DOHH2 (cell line): ENCODE measurements around the gene KCNMA1.

ENCODE experiments used
- H3F3A ChIP-seq: fragments of 200-600 bp; sonication (generic), shearing (Covaris generic); 2 replicates; pipeline ENCODE4 v1.6.0; 2016; ENCODE audit warnings: antibody characterized with exemption, mild to moderate bottlenecking; ENCODE audit not compliant: control insufficient read depth, insufficient read depth
- H3K27ac ChIP-seq: fragments of 200-600 bp; sonication (generic); 2 replicates; pipeline ENCODE4 v1.5.1; 2014; ENCODE audit warnings: low read depth, mild to moderate bottlenecking, low read length, moderate library complexity
- H3K27me3 ChIP-seq: fragments of 200-600 bp; sonication (generic); 2 replicates; pipeline ENCODE4 v1.6.1; 2014; ENCODE audit warnings: mild to moderate bottlenecking, low read length, mixed read lengths; ENCODE audit not compliant: control insufficient read depth
- H3K36me3 ChIP-seq: fragments of 200-600 bp; sonication (generic); 2 replicates; pipeline ENCODE4 v1.6.1; 2014; ENCODE audit warnings: mild to moderate bottlenecking, low read length, moderate library complexity, mixed read lengths; ENCODE audit not compliant: control insufficient read depth
- H3K4me1 ChIP-seq: fragments of 200-600 bp; sonication (generic); 2 replicates; pipeline ENCODE4 v1.6.1; 2014; ENCODE audit warnings: mild to moderate bottlenecking, low read length, mixed read lengths; ENCODE audit not compliant: control insufficient read depth
- H3K4me2 ChIP-seq: fragments of 200-600 bp; sonication (generic); 2 replicates; pipeline ENCODE4 v1.6.0; 2014; ENCODE audit warnings: mild to moderate bottlenecking, low read length, moderate library complexity
- H3K4me3 ChIP-seq: fragments of 200-600 bp; sonication (generic); 2 replicates; pipeline ENCODE4 v1.5.1; 2014; ENCODE audit warnings: mild to moderate bottlenecking, low read length, mixed read lengths
- H3K79me2 ChIP-seq: fragments of 200-600 bp; sonication (generic); 2 replicates; pipeline ENCODE4 v1.6.1; 2014; ENCODE audit warnings: mild to moderate bottlenecking, low read length, mixed read lengths; ENCODE audit not compliant: control insufficient read depth
- H3K9me2 ChIP-seq: fragments of 200-600 bp; sonication (generic); replicated peaks from 2 replicates; pipeline ENCODE4 v1.6.1; 2014; ENCODE audit warnings: mild to moderate bottlenecking, low read length, mixed read lengths; ENCODE audit not compliant: control insufficient read depth
- H3K9me3 ChIP-seq: fragments of 200-600 bp; sonication (generic); 2 replicates; pipeline ENCODE4 v1.6.1; 2014; ENCODE audit warnings: antibody characterized with exemption, low read length, mixed read lengths; ENCODE audit not compliant: control insufficient read depth, insufficient read depth
- H4K20me1 ChIP-seq: fragments of 200-600 bp; sonication (generic); 2 replicates; pipeline ENCODE4 v1.6.0; 2014; ENCODE audit warnings: low read depth, mild to moderate bottlenecking, antibody characterized with exemption, low read length, moderate library complexity; ENCODE audit not compliant: control insufficient read depth, insufficient read depth
- CTCF ChIP-seq: fragments of 200-600 bp; sonication (generic); IDR thresholded peaks from one replicate; pipeline ENCODE4 v1.5.1; 2014; ENCODE audit warnings: antibody characterized with exemption, mild to moderate bottlenecking, low read depth, low read length; ENCODE audit not compliant: poor library complexity, severe bottlenecking
- EZH2phosphoT487 ChIP-seq: fragments of 200-600 bp; sonication (generic); IDR thresholded peaks from 2 replicates; pipeline ENCODE4 v1.6.1; 2017; ENCODE audit warnings: borderline replicate concordance, mild to moderate bottlenecking, antibody characterized with exemption, low read length, moderate library complexity, mixed read lengths

KCNMA1 gene

GRCh38 chr10:77049896-77050295 is 587.7 kb downstream of the KCNMA1 start:
- Histone ChIP-seq H3K9me3 (no peaks in the 10 kb centered on the region), H4K20me1 (no peaks in the 10 kb centered on the region), H3K27ac (no peak overlapping the region), H3F3A (no peaks in the 10 kb centered on the region), H3K36me3 (no peaks in the 10 kb centered on the region), H3K9me2 (no peaks in the 10 kb centered on the region), H3K79me2 (no peaks in the 10 kb centered on the region), H3K4me2 (no peak overlapping the region), H3K4me3 (no peak overlapping the region), H3K27me3 (no peaks in the 10 kb centered on the region), H3K4me1 (no peaks in the 10 kb centered on the region)
- TF ChIP-seq EZH2phosphoT487 (no peak), CTCF (no peak)

GRCh38 chr10:77049146-77049545 is 588.5 kb downstream of the KCNMA1 start:
- Histone ChIP-seq H3K27ac (no peak overlapping the region), H3K9me2 (no peaks in the 10 kb centered on the region), H3K4me3 (no peak overlapping the region), H3K79me2 (no peaks in the 10 kb centered on the region), H3K27me3 (no peaks in the 10 kb centered on the region), H3K4me2 (no peak overlapping the region), H4K20me1 (no peaks in the 10 kb centered on the region), H3K9me3 (no peaks in the 10 kb centered on the region), H3K4me1 (no peaks in the 10 kb centered on the region), H3K36me3 (no peaks in the 10 kb centered on the region), H3F3A (no peaks in the 10 kb centered on the region)
- TF ChIP-seq CTCF (no peak), EZH2phosphoT487 (no peak)

GRCh38 chr10:77045085-77045484 is 592.5 kb downstream of the KCNMA1 start:
- Histone ChIP-seq H3K27ac (no peak overlapping the region), H3K79me2 (no peaks in the 10 kb centered on the region), H3K9me3 (no peaks in the 10 kb centered on the region), H3K9me2 (no peaks in the 10 kb centered on the region), H3K4me1 (peaks cover 3% of the 10 kb centered on the region; the same call in 1 of the 2 replicates), H3K36me3 (no peaks in the 10 kb centered on the region), H3K27me3 (no peaks in the 10 kb centered on the region), H3K4me3 (no peak overlapping the region), H4K20me1 (no peaks in the 10 kb centered on the region), H3F3A (no peaks in the 10 kb centered on the region), H3K4me2 (no peak overlapping the region)
- TF ChIP-seq CTCF: no peak
- TF ChIP-seq EZH2phosphoT487: no peak

GRCh38 chr10:77043420-77043763 is 594.2 kb downstream of the KCNMA1 start:
- TF ChIP-seq CTCF (no peak), EZH2phosphoT487 (no peak)
- H3K9me2 ChIP-seq: no peaks in the 10 kb centered on the region
- H3K27me3 ChIP-seq: no peaks in the 10 kb centered on the region
- H3K4me3 ChIP-seq: no peak overlapping the region
- H4K20me1 ChIP-seq: no peaks in the 10 kb centered on the region
- no peaks in the 10 kb centered on the region for H3F3A ChIP-seq
- peaks cover 3% of the 10 kb centered on the region; the same call in 1 of the 2 replicates for H3K4me1 ChIP-seq
- H3K27ac ChIP-seq: no peak overlapping the region
- no peaks in the 10 kb centered on the region for H3K9me3 ChIP-seq
- no peaks in the 10 kb centered on the region for H3K79me2 ChIP-seq
- no peak overlapping the region for H3K4me2 ChIP-seq
- no peaks in the 10 kb centered on the region for H3K36me3 ChIP-seq
